ENCODE data around the gene PRKN.
"Not testable (repeated sequence)": the region's sequence is repeated elsewhere in the genome, so short reads cannot be mapped to it uniquely, and the experiment has no call there.

Gene PRKN

DNA sequence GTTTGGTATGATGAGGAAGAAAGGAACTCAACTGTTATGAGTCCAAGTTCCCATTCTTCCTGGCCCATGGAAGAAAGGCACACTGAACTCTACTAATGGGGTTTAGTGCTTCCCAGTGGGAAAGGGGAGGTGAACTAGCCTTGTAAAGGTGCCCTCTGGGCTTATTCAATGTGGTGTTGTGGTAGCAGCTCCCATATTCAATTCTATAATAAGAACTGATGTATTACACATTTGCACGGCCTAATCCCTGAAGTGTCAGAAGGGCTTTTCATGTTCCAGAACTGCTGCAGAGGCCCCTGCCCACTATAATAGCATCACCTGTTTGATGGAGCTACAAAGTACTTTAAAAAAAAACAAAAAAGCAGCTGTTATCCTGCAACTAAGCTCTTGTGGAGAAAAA, 17.1 kb downstream of the PRKN start:
- no peak for DNase-seq

GRCh38 chr6:162709431-162709830, 18.1 kb downstream of the PRKN start:
- DNase-seq: no peak

GRCh38 chr6:162708971-162709370, 18.6 kb downstream of the PRKN start:
- no peak for DNase-seq

- DNase-seq: peak; percentile 39
These were observed 21.3 kb downstream of the PRKN start for GRCh38 chr6:162706232-162706631.

- DNase-seq: no peak
These were observed 21.8 kb downstream of the PRKN start for GRCh38 chr6:162705736-162706135.

- no peak for DNase-seq
These were observed 23.6 kb downstream of the PRKN start for GRCh38 chr6:162704001-162704400.

GRCh38 chr6:162702446-162702845, 25.1 kb downstream of the PRKN start:
- no peak for DNase-seq

DNA sequence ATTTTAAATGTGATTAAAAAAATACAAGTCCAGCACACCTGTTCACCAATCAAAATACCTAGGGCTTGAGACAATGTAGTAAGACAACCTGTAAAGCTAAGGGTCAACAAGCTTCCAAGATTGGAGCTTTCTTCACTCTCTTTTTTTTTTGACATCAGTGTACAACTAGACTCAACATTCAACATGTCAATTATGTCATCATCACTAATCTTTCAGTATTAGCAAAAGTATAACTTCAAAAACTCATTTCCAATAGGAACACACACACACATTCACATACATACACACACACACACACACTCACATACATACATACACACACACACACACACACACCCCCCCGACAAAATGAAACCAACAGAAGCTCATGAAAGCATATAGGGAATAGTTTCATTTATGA, 26.0 kb downstream of the PRKN start:
- no peak for DNase-seq

- no peak for DNase-seq
These were observed 26.6 kb downstream of the PRKN start for GRCh38 chr6:162700966-162701365.

DNA sequence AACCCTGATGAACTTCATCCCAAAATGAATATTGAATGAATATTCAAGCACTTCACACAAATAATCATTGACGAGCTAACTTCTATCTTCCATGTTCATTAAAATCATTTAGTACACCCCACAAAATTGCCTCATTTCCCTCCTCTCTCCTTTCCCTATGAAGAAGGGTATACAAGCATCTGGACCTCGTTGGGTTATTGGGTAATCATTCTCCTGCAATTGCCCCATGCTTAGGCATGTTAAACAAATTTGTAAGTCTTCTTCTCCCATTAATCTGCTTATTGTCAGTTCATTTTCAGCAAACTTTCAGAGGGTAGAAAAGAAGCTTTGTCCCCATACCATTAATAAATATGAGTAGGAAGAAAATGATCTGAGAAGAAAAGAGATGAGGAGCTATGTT, 27.6 kb downstream of the PRKN start:
- no peak for DNase-seq

GRCh38 chr6:162698440-162698839, 29.1 kb downstream of the PRKN start:
- no peak for DNase-seq

DNA sequence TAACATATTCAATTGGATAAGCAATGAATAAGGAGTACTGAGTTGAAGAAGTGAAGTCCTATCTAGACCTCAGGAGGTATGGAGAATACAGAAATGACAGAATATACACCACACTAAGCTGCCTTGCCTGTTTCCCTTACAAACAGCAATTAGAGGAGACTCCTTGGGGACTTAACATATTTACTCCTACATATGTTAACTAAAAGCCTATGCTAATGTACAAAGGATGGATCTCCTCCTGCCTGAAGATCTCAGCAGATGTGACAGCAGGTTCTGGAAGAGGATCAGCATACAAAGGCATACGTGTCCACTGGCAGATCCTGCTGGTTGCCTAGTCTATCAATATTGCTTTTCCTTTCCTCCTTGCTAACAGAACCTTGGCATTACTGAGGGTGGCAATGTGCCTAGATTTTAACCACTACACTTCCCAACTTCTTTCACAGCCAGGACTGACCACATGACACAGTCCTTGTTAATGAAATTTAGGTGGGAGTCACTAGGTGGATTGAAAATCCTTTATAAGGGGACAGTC, 29.6 kb downstream of the PRKN start:
- no peak for DNase-seq

DNA sequence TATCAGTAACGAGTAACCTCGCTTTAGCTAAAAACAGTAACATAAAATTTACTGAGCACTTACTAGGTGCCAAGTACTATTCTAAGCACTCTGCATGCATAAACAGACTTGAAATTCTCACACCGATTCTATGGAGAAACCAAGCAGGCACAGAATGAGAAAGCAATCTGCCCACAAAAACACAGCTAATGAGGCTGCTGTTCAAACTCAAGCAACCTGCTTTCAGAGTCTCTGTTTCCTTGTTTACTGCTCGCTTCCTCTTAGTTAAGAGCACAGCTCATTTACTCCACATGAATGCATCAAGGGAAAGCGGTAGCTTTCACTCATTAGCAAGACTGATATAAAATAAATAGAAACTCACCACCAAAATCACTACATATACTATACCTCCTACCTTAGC, 37.4 kb downstream of the PRKN start:
- no peak for DNase-seq

DNA sequence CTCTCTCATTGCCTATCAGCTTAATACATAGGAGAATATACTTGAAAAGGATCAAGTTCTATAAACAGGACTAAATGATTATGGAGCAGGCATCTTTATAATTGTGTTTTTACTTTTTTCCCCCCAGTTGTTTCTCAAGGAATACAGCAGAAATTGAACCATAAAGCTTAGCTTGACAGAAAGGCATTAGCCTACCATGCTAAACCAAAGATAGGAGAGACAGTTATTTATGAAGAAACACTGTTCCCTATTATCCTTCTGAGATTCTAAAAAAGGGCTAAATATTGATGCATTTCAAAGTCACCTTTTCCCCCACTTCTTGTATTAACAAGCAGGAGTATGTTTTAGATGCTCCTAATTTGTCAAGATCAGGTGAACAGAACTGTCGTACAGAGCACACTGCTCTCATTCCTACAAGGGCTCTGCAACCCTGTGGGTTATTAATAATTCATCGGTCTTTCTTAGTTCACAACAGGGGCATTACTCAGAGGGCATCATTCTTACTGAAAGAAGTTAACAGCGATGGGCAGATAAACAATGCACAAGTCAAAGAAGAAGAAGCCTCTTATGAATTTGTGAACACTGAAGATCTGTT, 38.7 kb downstream of the PRKN start:
- DNase-seq: no peak

DNA sequence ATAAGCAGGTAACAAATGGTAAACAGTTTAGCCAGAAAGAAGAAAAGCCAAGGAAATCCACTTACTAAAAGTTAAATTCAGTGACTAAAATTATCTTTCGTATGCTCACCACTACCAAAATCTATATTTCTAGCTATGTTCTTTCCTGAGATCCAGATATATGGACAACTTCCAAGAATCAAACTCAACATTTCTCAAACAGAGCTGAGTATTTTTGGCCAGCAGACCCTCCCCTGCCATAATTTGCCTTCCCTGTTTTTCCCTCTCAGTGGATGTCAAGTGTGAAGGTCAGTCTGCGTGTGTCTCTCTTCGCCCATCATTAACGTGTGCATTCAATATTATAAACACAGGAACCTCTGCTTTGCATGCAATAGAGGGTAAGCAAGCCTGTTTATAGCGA, 42.0 kb downstream of the PRKN start:
- no peak for DNase-seq

DNA sequence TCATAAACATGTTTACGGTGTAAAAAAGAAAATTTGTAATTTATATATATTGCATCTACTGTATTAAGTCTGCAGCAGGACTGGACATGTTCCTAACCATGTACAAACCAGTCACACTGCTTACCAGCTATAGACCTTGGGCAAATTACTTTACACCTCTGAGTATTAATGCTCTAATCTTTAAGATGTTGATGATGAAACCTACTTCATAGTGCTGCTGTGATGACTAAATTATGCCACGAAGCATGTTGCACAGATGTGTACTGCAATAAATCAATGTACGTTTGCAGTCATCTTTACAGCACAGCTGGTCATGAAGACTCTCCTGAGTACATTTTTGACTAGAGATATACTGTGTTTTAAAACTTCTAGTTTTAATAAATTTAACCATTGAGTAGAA, 42.6 kb downstream of the PRKN start:
- no peak for DNase-seq

DNA sequence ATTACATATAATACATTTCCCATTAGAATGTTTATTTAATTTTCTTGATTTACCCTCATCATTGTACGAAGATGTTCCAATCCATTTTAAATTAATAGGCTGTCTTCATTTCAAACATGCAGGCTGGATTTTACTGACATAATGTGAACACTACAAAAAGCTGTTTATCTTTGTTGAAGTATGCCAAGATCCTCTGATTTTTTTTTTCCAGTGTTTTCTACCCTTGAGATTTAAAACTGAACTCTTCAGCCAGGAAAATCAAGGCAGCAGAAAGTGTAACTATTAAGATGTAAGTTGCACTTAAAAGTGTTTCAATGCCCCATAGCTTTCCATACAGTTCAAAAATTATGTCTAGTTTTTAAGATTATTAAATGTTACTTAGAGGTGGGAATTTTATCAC, 43.5 kb downstream of the PRKN start:
- no peak for DNase-seq

GRCh38 chr6:162683135-162683534, 44.4 kb downstream of the PRKN start:
- no peak for DNase-seq

DNA sequence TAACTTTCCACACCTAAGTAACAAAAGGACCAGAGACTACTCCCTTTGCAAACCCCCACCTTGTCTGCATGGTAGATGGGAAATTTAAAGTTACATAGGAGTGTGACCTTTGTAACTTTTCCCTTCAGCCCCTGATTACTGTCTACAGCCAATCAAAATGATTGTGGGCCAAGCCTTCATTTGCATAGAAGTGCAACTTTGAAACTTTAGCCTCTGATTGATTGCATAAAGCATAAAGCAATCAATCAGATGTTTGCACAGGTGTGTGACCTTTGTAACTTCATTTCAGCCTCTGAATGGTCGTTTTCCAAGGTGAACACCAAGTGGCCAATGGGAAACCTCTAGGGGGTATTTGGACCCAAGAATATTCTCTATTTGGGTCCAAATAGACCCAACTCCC, 46.1 kb downstream of the PRKN start:
- DNase-seq: no peak

- DNase-seq: no peak
These were observed 46.7 kb downstream of the PRKN start for GRCh38 chr6:162680871-162681270.

DNA sequence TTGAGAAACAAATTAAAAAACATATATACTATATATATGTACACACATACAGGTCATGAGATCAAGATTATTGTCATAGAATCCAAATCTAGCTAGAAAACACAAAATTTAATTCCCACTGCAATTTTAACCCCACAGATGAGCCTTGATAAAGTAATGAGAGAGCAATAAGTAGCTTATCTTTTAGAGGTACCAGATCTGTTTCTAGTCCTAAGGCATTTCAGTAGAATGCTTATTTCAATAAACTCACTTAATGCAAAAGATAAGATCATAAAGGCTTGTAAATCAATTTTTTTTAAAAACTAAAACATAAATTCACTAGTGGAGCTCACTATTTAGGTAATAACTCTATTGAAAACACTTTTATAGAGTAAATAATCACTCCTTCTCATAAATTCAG, 47.2 kb downstream of the PRKN start:
- DNase-seq: no peak

GRCh38 chr6:162679681-162680080, 47.9 kb downstream of the PRKN start:
- no peak for DNase-seq

GRCh38 chr6:162678896-162679295, 48.7 kb downstream of the PRKN start:
- not testable (repeated sequence) for DNase-seq

GRCh38 chr6:162675503-162675902, 52.1 kb downstream of the PRKN start:
- no peak for DNase-seq

- no peak for DNase-seq
These were observed 53.1 kb downstream of the PRKN start for GRCh38 chr6:162674452-162674851.

Measured in hematopoietic multipotent progenitor cell treated with erythropoietin and hydrocortisone succinate and interleukin-3 and kit ligand, for 6 days (in vitro differentiated cells).